CD4-positive, alpha-beta T cell (primary cell): Measurements from ENCODE around the gene SNED1. TPM values are rescaled to one million over a fixed set of nuclear protein-coding genes. Genes with fewer than 3 reads are reported as not detected.
A peak's percentile ranks its signal among the peaks of the same experiment; 100 is the strongest.

Experiments used
- ATAC-seq: fragments of 200-7000 bp; cut with Tn5 transposase; one replicate; pipeline ENCODE4 v1.10.0; 2022; ENCODE audit warnings: mild to moderate bottlenecking; ENCODE audit not compliant: poor library complexity
- CTCF ChIA-PET: fragments of 350-600 bp; sonication (Branson Sonifier 250); formaldehyde crosslinking; loops from one replicate; lab custom pipeline; 2021; ENCODE audit warnings: antibody characterized with exemption, inconsistent platforms; lab: Charles Lee
- POLR2A ChIA-PET: fragments of 350-600 bp; sonication (Branson Sonifier 250); formaldehyde crosslinking; loops from one replicate; lab custom pipeline; 2021; ENCODE audit warnings: antibody characterized with exemption, inconsistent platforms; lab: Charles Lee
- DNase-seq, 14 experiments: peaks; one replicate each; pipeline ENCODE4 v3.0.0-alpha.2; 2013 to 2020; ENCODE audit warnings: mixed read lengths in 2 of 14
- H3K27ac ChIP-seq, 2 donors: one replicate each; pipeline versions ENCODE4 v1.5.1 to v1.7.0; 2013; ENCODE audit warnings: low read length in 2 of 2, low read depth in 1 of 2, mild to moderate bottlenecking in 1 of 2
- H3K27me3 ChIP-seq, 2 experiments: 1 replicate in 1 of 2; 2 replicates in 1 of 2; pipeline versions ENCODE4 v1.6.1 to v1.7.0; 2013; ENCODE audit warnings: low read length in 2 of 2, control low read depth in 1 of 2, mild to moderate bottlenecking in 1 of 2, moderate library complexity in 1 of 2; ENCODE audit not compliant: insufficient read depth in 2 of 2, control insufficient read depth in 1 of 2
- H3K36me3 ChIP-seq: one replicate; pipeline ENCODE4 v1.6.1; 2013; ENCODE audit warnings: low read length, control low read depth; ENCODE audit not compliant: insufficient read depth
- H3K4me1 ChIP-seq: one replicate; pipeline ENCODE4 v1.6.1; 2013; ENCODE audit warnings: low read length, control low read depth; ENCODE audit not compliant: insufficient read depth
- H3K4me3 ChIP-seq: one replicate; pipeline ENCODE4 v1.5.1; 2013; ENCODE audit warnings: mild to moderate bottlenecking, low read length, moderate library complexity
- H3K9me3 ChIP-seq, 2 experiments: 1 replicate in 1 of 2; 2 replicates in 1 of 2; pipeline versions ENCODE4 v1.6.1 to v1.7.0; 2013; ENCODE audit warnings: low read length in 2 of 2, mild to moderate bottlenecking in 2 of 2, control low read depth in 1 of 2, moderate library complexity in 1 of 2; ENCODE audit not compliant: control insufficient read depth in 1 of 2, insufficient read depth in 1 of 2
- H3K27ac Mint-ChIP-seq: one replicate; pipeline ENCODE4 v1.8.0; 2020; ENCODE audit warnings: mixed read lengths
- H3K27me3 Mint-ChIP-seq: one replicate; pipeline ENCODE4 v1.8.0; 2021; ENCODE audit warnings: mixed read lengths
- H3K36me3 Mint-ChIP-seq: one replicate; pipeline ENCODE4 v1.8.0; 2021; ENCODE audit warnings: low read depth, mixed read lengths
- H3K4me1 Mint-ChIP-seq: one replicate; pipeline ENCODE4 v1.8.0; 2021; ENCODE audit warnings: low read depth, mixed read lengths
- H3K4me3 Mint-ChIP-seq: one replicate; pipeline ENCODE4 v1.8.0; 2020; ENCODE audit warnings: mild to moderate bottlenecking, mixed read lengths
- H3K9me3 Mint-ChIP-seq: one replicate; pipeline ENCODE4 v1.8.0; 2020; ENCODE audit warnings: mixed read lengths
- intact Hi-C, 2 experiments: fragments of 100-400 bp; cut with DNase I in 1 of 2; cut with micrococcal nuclease in 1 of 2; formaldehyde crosslinking; loops; one replicate each; pipeline versions ENCODE4 v1.15.1 to v1.9.0; 2023 to 2025; cut with DNase I, micrococcal nuclease
- total RNA-seq, 174 experiments: library from RNA in 2 of 174; stranded (reverse) in 2 of 174; gene quantifications; one replicate each; pipeline ENCODE4 v1.2.3 and lab custom pipeline; 2021 to 2026
- TF ChIP-seq, protein P1 (sequence below): fragments of 200-600 bp; IDR thresholded peaks from one replicate; pipeline ENCODE4 v1.8.0; 2022; ENCODE audit warnings: antibody characterized with exemption, mild to moderate bottlenecking

The SNED1 gene
- total RNA-seq, 2 experiments from 2014 or later = 42.0 to 42.7 TPM

GRCh38 chr2:241038374-241039180 lies 40.2 kb downstream of the SNED1 start:
- Histone ChIP-seq H3K27ac (no peak overlapping the region), H3K4me1 (peaks cover 37% of the 10 kb centered on the region), H3K27me3 (no peaks in the 10 kb centered on the region), H3K4me3 (no peak overlapping the region), H3K36me3 (no peaks in the 10 kb centered on the region), H3K9me3 (no peaks in the 10 kb centered on the region)
- Mint-ChIP-seq H3K27ac (peak overlapping the region; percentile 92), H3K4me3 (peak overlapping the region; percentile 93), H3K27me3 (peaks cover 5% of the 10 kb centered on the region), H3K9me3 (no peaks in the 10 kb centered on the region), H3K36me3 (peaks cover 7% of the 10 kb centered on the region), H3K4me1 (peaks cover 19% of the 10 kb centered on the region)
- no peak for DNase-seq
- CTCF ChIA-PET = no interaction called here
- no peak for ATAC-seq
- POLR2A ChIA-PET = interaction anchor here (0.9 to 1.2 kb wide), 2 partner anchors 111 to 277 kb away, joined by 3 to 4 read pairs; partner anchors contain the start of genes HDLBP, PASK and PPP1R7
- TF ChIP-seq, protein P1, sequence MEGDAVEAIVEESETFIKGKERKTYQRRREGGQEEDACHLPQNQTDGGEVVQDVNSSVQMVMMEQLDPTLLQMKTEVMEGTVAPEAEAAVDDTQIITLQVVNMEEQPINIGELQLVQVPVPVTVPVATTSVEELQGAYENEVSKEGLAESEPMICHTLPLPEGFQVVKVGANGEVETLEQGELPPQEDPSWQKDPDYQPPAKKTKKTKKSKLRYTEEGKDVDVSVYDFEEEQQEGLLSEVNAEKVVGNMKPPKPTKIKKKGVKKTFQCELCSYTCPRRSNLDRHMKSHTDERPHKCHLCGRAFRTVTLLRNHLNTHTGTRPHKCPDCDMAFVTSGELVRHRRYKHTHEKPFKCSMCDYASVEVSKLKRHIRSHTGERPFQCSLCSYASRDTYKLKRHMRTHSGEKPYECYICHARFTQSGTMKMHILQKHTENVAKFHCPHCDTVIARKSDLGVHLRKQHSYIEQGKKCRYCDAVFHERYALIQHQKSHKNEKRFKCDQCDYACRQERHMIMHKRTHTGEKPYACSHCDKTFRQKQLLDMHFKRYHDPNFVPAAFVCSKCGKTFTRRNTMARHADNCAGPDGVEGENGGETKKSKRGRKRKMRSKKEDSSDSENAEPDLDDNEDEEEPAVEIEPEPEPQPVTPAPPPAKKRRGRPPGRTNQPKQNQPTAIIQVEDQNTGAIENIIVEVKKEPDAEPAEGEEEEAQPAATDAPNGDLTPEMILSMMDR = no peak
- intact Hi-C loops = loop anchor here in 1 of 2 experiments (10.0 kb wide), 1 partner anchor 66 kb away; the partner anchor contains the start of gene MTERF4

- Histone ChIP-seq H3K4me1 (peaks cover 37% of the 10 kb centered on the region), H3K4me3 (no peak overlapping the region), H3K27ac (no peak overlapping the region), H3K9me3 (no peaks in the 10 kb centered on the region), H3K36me3 (no peaks in the 10 kb centered on the region), H3K27me3 (no peaks in the 10 kb centered on the region)
- TF ChIP-seq, protein P1 = no peak
- ChIA-PET POLR2A (interaction anchor here (0.9 kb wide), 1 partner anchor 276 kb away, joined by 3 read pairs; the partner anchor contains the start of gene HDLBP), CTCF (no interaction called here)
- H3K27me3 Mint-ChIP-seq = peaks cover 5% of the 10 kb centered on the region
- no peaks in the 10 kb centered on the region for H3K9me3 Mint-ChIP-seq
- peaks cover 19% of the 10 kb centered on the region for H3K4me1 Mint-ChIP-seq
- H3K27ac Mint-ChIP-seq = peak overlapping the region; percentile 36
- peaks cover 7% of the 10 kb centered on the region for H3K36me3 Mint-ChIP-seq
- no peak for DNase-seq
- peak overlapping the region; percentile 30 for H3K4me3 Mint-ChIP-seq
- intact Hi-C loops = loop anchor here in 1 of 2 experiments (10.0 kb wide), 1 partner anchor 65 kb away; the partner anchor contains the start of gene MTERF4
- no peak for ATAC-seq
Measured at GRCh38 chr2:241039416-241039815, 41.0 kb downstream of the SNED1 start.

- POLR2A ChIA-PET = no interaction called here
- CTCF ChIA-PET = no interaction called here
- intact Hi-C loops = loop anchor here in 1 of 2 experiments (10.0 kb wide), 1 partner anchor 45 kb away; the partner anchor contains the start of gene SNED1
- Mint-ChIP-seq H3K4me3 (peak overlapping the region; percentile 11), H3K9me3 (no peaks in the 10 kb centered on the region), H3K36me3 (peaks cover 7% of the 10 kb centered on the region), H3K27me3 (peaks cover 5% of the 10 kb centered on the region), H3K4me1 (peaks cover 15% of the 10 kb centered on the region), H3K27ac (peak overlapping the region; percentile 78)
- no peak overlapping the region for H3K27ac ChIP-seq
- no peak for DNase-seq
- no peaks in the 10 kb centered on the region for H3K9me3 ChIP-seq
- H3K36me3 ChIP-seq = no peaks in the 10 kb centered on the region
- no peak for ATAC-seq
- peaks cover 35% of the 10 kb centered on the region for H3K4me1 ChIP-seq
- H3K4me3 ChIP-seq = no peak overlapping the region
- TF ChIP-seq, protein P1 = no peak
- H3K27me3 ChIP-seq = no peaks in the 10 kb centered on the region
Measured at GRCh38 chr2:241040081-241040803, 41.8 kb downstream of the SNED1 start.
